HG02870 (cell line): Measurements from ENCODE around the gene ASB10.

Experiments
- ATAC-seq: cut with Tn5 transposase; IDR thresholded peaks from one replicate; pipeline ENCODE4 v1.9.1; 2021; ENCODE audit warnings: mild to moderate bottlenecking, moderate library complexity; ENCODE audit not compliant: unreplicated experiment

The ASB10 gene

GRCh38 chr7:151137791-151138152 lies 49.3 kb downstream of the ASB10 start:
- ATAC-seq: no peak

GRCh38 chr7:151137076-151137675 lies 49.9 kb downstream of the ASB10 start:
- no peak for ATAC-seq

GRCh38 chr7:151135866-151136843 lies 50.9 kb downstream of the ASB10 start:
- no peak for ATAC-seq

GRCh38 chr7:151135525-151135845 lies 51.6 kb downstream of the ASB10 start:
- ATAC-seq: no peak

- no peak for ATAC-seq
Observed at GRCh38 chr7:151134743-151135524, 52.1 kb downstream of the ASB10 start.

- ATAC-seq: no peak
Observed at GRCh38 chr7:151133986-151134742, 52.9 kb downstream of the ASB10 start.

GRCh38 chr7:151133266-151133985 lies 53.6 kb downstream of the ASB10 start:
- ATAC-seq: no peak

- ATAC-seq: no peak
Observed at GRCh38 chr7:151132461-151133205, 54.4 kb downstream of the ASB10 start.

GRCh38 chr7:151131592-151132293 lies 55.3 kb downstream of the ASB10 start:
- ATAC-seq: no peak

GRCh38 chr7:151131224-151131591 lies 55.8 kb downstream of the ASB10 start:
- ATAC-seq: no peak

GRCh38 chr7:151130741-151131157 lies 56.3 kb downstream of the ASB10 start:
- no peak for ATAC-seq

- ATAC-seq: no peak
Observed at GRCh38 chr7:151129960-151130591, 57.0 kb downstream of the ASB10 start.

GRCh38 chr7:151129117-151129959 lies 57.7 kb downstream of the ASB10 start:
- ATAC-seq: no peak

- no peak for ATAC-seq
Observed at GRCh38 chr7:151128716-151129115, 58.3 kb downstream of the ASB10 start.

- ATAC-seq: no peak
Observed at GRCh38 chr7:151128144-151128543, 58.9 kb downstream of the ASB10 start.

GRCh38 chr7:151126491-151127137 lies 60.4 kb downstream of the ASB10 start:
- ATAC-seq: no peak

GRCh38 chr7:151125846-151126481 lies 61.1 kb downstream of the ASB10 start:
- no peak for ATAC-seq
